GM12801 (cell line): ENCODE results near the gene FEM1B.

Source experiments
- CTCF ChIP-seq: IDR thresholded peaks from one replicate; pipeline ENCODE4 v1.5.1; 2011; ENCODE audit warnings: control low read depth; ENCODE audit not compliant: insufficient read length; ENCODE audit errors: extremely low read depth

Gene FEM1B

DNA sequence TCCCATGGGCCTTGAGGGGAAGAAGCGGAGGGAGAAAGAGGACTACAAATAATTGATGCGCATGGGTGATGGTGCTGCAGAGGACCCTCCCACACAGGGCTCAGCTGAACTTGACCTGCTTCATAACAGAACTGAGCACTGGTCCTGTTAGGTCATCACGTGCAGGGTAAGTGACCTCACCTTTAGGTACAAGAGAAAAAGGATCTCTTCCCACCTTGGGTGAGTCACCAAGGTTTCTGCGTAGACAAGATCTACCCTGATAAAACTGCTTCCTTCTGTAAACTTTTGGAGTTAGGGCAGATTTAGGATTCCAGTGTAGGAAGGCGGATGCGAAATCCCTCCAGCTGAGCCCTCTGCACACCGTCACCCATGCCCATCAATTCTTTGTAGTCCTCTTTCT, 67.1 kb downstream of the FEM1B start:
- no peak for TF ChIP-seq CTCF
